ENCODE data around the gene CEP350. TPM values are rescaled to one million over a fixed set of nuclear protein-coding genes. Genes with fewer than 3 reads are reported as not detected.

CEP350 gene
- total and polyA plus RNA-seq, 2 of the 13 experiments (the other 11 are each of a cell fraction or from before 2014, with no cell fraction given): 7.6 to 35.9 TPM

DNA sequence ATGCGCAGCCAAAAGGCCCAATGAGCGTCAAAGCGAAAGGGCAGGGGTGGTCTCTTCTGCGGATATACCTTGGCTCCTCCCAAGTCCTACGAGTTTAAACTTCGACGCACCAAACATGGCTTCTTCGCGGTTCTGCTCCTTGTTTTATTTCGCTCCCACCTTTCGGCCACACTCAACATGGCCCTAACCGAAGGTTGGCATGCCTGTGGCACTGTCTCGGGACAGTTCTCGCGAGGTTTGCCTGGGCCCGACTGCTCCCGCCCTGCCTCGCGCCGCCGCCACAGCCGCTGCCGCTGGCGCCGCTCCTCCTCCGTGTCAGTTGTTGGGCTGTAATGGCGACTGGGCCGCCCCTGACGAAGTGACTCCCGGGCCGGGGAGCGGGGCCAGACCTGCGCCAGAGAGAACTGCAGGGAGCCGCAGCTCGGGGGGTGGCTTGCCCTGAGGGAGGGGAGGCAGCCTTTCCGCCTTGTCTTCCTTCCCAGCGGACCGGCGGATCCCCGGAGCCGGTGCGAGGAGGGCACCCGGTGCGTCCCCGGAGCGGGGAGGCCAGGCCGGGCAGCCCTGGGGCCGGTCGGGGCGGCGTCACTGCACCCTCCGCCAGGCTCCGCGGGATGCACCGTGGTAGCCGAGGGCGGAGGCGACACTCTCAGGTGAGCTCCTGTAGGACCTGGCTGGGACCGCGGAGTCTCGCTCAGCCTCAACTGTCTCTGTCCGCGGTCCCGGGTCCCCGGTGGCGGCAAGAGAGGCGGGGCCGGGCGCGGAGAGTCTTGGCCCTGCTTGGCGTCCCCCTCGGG, at the start of gene CEP350 (continued):
- TF ChIP-seq ZNF660 (CRISPR knock-in tag; IDR thresholded peaks at IDR 0.05; ENCODE audit: borderline replicate concordance, low read depth): no peak
- peak; percentile 89; the same call in 1 of the 2 replicates for TF ChIP-seq ZNF136 (CRISPR knock-in tag; IDR thresholded peaks at IDR 0.05; ENCODE audit: low read depth)
- TF ChIP-seq ZNF737 (CRISPR knock-in tag; IDR thresholded peaks at IDR 0.05; ENCODE audit: borderline replicate concordance): no peak
- peak; percentile 65 for TF ChIP-seq XRCC5 (optimal IDR thresholded peaks at IDR 0.05; ENCODE audit: low read length)
- TF ChIP-seq, protein P1, sequence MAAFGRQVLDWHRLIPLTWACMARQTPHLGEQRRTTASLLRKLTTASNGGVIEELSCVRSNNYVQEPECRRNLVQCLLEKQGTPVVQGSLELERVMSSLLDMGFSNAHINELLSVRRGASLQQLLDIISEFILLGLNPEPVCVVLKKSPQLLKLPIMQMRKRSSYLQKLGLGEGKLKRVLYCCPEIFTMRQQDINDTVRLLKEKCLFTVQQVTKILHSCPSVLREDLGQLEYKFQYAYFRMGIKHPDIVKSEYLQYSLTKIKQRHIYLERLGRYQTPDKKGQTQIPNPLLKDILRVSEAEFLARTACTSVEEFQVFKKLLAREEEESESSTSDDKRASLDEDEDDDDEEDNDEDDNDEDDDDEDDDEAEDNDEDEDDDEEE (CRISPR knock-in tag; IDR thresholded peaks at IDR 0.05): no peak
- peak; percentile 35; the same call in 1 of the 2 replicates for TF ChIP-seq HNRNPUL1 (IDR thresholded peaks at IDR 0.05; ENCODE audit: low read depth, low read length)
- TF ChIP-seq, protein P2, sequence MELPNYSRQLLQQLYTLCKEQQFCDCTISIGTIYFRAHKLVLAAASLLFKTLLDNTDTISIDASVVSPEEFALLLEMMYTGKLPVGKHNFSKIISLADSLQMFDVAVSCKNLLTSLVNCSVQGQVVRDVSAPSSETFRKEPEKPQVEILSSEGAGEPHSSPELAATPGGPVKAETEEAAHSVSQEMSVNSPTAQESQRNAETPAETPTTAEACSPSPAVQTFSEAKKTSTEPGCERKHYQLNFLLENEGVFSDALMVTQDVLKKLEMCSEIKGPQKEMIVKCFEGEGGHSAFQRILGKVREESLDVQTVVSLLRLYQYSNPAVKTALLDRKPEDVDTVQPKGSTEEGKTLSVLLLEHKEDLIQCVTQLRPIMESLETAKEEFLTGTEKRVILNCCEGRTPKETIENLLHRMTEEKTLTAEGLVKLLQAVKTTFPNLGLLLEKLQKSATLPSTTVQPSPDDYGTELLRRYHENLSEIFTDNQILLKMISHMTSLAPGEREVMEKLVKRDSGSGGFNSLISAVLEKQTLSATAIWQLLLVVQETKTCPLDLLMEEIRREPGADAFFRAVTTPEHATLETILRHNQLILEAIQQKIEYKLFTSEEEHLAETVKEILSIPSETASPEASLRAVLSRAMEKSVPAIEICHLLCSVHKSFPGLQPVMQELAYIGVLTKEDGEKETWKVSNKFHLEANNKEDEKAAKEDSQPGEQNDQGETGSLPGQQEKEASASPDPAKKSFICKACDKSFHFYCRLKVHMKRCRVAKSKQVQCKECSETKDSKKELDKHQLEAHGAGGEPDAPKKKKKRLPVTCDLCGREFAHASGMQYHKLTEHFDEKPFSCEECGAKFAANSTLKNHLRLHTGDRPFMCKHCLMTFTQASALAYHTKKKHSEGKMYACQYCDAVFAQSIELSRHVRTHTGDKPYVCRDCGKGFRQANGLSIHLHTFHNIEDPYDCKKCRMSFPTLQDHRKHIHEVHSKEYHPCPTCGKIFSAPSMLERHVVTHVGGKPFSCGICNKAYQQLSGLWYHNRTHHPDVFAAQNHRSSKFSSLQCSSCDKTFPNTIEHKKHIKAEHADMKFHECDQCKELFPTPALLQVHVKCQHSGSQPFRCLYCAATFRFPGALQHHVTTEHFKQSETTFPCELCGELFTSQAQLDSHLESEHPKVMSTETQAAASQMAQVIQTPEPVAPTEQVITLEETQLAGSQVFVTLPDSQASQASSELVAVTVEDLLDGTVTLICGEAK (IDR thresholded peaks at IDR 0.05): no peak
- TF ChIP-seq, protein P2 (CRISPR knock-in tag; IDR thresholded peaks at IDR 0.05): peak; percentile 69; the same call in 1 of the 2 replicates
- TF ChIP-seq ZNF33B (CRISPR knock-in tag; IDR thresholded peaks at IDR 0.05): 0 out of 2 replicates have a peak, but pooled peaks have one; percentile 3
- no peak; the same call in none of the 2 replicates for TF ChIP-seq FOXC1 (CRISPR knock-in tag; IDR thresholded peaks at IDR 0.05; ENCODE audit: borderline replicate concordance)
- TF ChIP-seq FOXK1 (CRISPR knock-in tag; IDR thresholded peaks at IDR 0.05; ENCODE audit: borderline replicate concordance, low read depth): peak; percentile 43; the same call in 1 of the 2 replicates
- peak; percentile 60; the same call in 1 of the 2 replicates for TF ChIP-seq ZNF747 (CRISPR knock-in tag; IDR thresholded peaks at IDR 0.05; ENCODE audit: borderline replicate concordance)
- TF ChIP-seq MTA3 (CRISPR knock-in tag; IDR thresholded peaks at IDR 0.05): no peak
- TF ChIP-seq SP5 (CRISPR knock-in tag; IDR thresholded peaks at IDR 0.05; ENCODE audit: borderline replicate concordance, low read depth): no peak
- 0 out of 2 replicates have a peak, but pooled peaks have one; percentile 23 for TF ChIP-seq ZNF777 (CRISPR knock-in tag; IDR thresholded peaks at IDR 0.05)
- peak; percentile 94 for TF ChIP-seq ZNF350 (CRISPR knock-in tag; IDR thresholded peaks at IDR 0.05; ENCODE audit: borderline replicate concordance, low read depth)
- no peak for TF ChIP-seq ZFP62 (CRISPR knock-in tag; IDR thresholded peaks at IDR 0.05)
